ENCODE measurements around the gene CCNH. TPM values are rescaled to one million over a fixed set of nuclear protein-coding genes. Genes with fewer than 3 reads are reported as not detected.

Gene CCNH
- total and polyA plus RNA-seq, 2 experiments from 2014 or later = 74.4 to 80.2 TPM

GRCh38 chr5:87457706-87458105 is 45.0 kb upstream of the CCNH start:
- ATAC-seq = no peak

More at GRCh38 chr5:87457706-87458105, 45.0 kb upstream of the CCNH start:
- Histone ChIP-seq H4K20me1 (replicated peaks; ENCODE audit: insufficient read depth) (no peaks in the 10 kb centered on the region), H3K27ac (ENCODE audit: low read depth) (no peak overlapping the region), H3K4me1 (ENCODE audit: insufficient read depth) (no peaks in the 10 kb centered on the region), H3K27me3 (ENCODE audit: insufficient read depth) (no peaks in the 10 kb centered on the region), H3K9me2 (ENCODE audit: insufficient read depth) (no peaks in the 10 kb centered on the region), H3K36me3 (ENCODE audit: insufficient read depth) (no peaks in the 10 kb centered on the region), H3F3A (replicated peaks; ENCODE audit: low read depth) (no peaks in the 10 kb centered on the region), H3K79me2 (replicated peaks; ENCODE audit: insufficient read depth) (no peaks in the 10 kb centered on the region), H2AFZ (no peak overlapping the region), H3K4me2 (no peak overlapping the region), H3K4me3 (no peak overlapping the region)
- H3K36me3 Mint-ChIP-seq (ENCODE audit: low read depth) = no peaks in the 10 kb centered on the region
- TF ChIP-seq ZNF462 (CRISPR knock-in tag; IDR thresholded peaks at IDR 0.05) = no peak
- no peak overlapping the region for H3K27ac Mint-ChIP-seq
- H3K27me3 Mint-ChIP-seq (ENCODE audit: insufficient read depth, low read depth, poor library complexity) = peaks cover 2% of the 10 kb centered on the region
- H3K4me1 Mint-ChIP-seq = peaks cover 2% of the 10 kb centered on the region; the same call in 1 of the 3 replicates
- no peak for DNase-seq (ENCODE audit: low spot score)
- H3K4me3 Mint-ChIP-seq = no peak overlapping the region
- peaks cover 8% of the 10 kb centered on the region; the same call in 1 of the 3 replicates for H3K9me3 Mint-ChIP-seq

Data from GM23338 (cell line).